ENCODE results near the gene SYNC. TPM values are rescaled to one million over a fixed set of nuclear protein-coding genes. Genes with fewer than 3 reads are reported as not detected.
"Not testable (repeated sequence)": the region's sequence is repeated elsewhere in the genome, so short reads cannot be mapped to it uniquely, and the experiment has no call there.

SYNC gene
- total RNA-seq, 4 donors from 2014 or later = 24.9 to 95.5 (median 43.8) TPM

DNA sequence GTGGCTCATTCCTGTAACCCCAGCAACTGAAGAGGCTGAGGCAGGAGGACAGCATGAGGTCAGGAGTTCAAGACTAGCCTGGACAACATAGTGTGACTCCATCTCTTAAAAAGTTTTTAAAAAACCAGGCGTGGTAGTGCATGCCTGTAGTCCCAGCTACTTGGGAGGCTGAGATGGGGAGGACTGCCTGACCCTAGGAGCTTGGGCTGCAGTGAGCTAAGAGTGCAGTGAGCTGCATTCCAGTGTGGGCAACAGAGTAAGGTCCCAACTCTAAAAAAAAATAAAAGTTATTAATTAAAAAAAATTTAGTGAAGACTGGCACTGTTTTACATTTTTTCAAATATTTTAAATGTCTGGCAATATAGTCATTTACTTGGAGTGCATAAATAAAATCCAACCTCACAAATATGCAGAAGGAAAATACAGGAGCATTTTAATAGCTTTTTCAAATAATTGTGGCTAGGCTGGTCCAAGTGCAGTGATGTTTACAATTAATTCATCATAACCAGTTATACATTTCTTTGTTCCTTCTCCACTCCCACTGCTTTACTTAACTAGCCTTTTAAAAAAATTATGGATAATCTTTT lies 63.0 kb downstream of the SYNC start:
- H3K36me3 ChIP-seq = no peaks in the 10 kb centered on the region
- intact Hi-C loops (cut with DNase I; ENCODE audit: low total_unique reads) = no loop called here
- no peak for DNase-seq
- no peaks in the 10 kb centered on the region for H3K9me3 ChIP-seq
- TF ChIP-seq POLR2A (IDR thresholded peaks at IDR 0.05) (no peak), POLR2AphosphoS5 (IDR thresholded peaks at IDR 0.05) (no peak)
- H3K27me3 ChIP-seq = no peaks in the 10 kb centered on the region
- H3K4me1 ChIP-seq = no peaks in the 10 kb centered on the region
- H3K4me3 ChIP-seq = no peak overlapping the region
- WGBS, 2 donors (ENCODE audit: low coverage in 1 of 2) = 100% methylated on average over 1 of the region's 1 CpG; no CpG with 5 or more reads in 1 of the 2 donors
- in situ Hi-C loops (cut with MboI; ENCODE audit: low pct_ligation_motif_present in 1 of 4, low pct_unique_long_range_greater_than_20kb in 1 of 4, low sequenced_read_pairs in 3 of 4) = no loop called here
- H3K27ac ChIP-seq = no peak overlapping the region

DNA sequence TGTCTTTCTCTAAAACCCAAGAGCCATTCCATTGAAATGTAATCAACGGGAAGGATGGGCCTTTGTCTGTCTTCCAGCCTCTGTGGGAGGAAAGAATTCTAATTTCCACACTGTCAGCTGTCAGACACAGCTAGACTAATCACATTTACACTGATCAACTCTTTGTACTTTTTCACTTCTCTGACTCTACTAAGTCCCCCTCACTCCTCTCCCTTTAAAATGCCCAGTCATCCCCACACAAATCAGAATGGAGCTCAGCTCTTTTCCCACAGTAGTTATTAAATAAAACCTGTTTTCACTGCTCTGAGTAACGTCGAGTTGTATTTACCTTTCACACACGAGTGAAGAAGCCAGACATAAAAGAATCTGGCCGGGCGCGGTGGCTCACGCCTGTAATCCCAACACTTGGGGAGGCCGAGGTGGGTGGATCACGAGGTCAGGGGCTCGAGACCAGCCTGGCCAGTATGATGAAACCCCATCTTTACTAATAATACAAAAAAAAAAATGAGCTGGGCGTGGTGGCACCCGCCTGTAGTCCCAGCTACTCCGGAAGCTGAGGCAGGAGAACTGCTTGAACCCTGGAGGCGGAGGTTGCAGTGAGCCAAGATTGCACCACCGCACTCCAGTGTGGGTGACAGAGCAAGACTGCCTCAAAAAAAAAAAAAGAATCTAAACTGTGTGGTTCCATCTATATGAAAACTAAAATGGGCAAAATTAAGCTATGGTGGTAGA lies 65.5 kb downstream of the SYNC start:
- H3K4me3 ChIP-seq = no peak overlapping the region
- 70 to 81% methylated on average over 11 to 16 of the region's 16 CpGs for WGBS, 2 donors (ENCODE audit: low coverage in 1 of 2)

DNA sequence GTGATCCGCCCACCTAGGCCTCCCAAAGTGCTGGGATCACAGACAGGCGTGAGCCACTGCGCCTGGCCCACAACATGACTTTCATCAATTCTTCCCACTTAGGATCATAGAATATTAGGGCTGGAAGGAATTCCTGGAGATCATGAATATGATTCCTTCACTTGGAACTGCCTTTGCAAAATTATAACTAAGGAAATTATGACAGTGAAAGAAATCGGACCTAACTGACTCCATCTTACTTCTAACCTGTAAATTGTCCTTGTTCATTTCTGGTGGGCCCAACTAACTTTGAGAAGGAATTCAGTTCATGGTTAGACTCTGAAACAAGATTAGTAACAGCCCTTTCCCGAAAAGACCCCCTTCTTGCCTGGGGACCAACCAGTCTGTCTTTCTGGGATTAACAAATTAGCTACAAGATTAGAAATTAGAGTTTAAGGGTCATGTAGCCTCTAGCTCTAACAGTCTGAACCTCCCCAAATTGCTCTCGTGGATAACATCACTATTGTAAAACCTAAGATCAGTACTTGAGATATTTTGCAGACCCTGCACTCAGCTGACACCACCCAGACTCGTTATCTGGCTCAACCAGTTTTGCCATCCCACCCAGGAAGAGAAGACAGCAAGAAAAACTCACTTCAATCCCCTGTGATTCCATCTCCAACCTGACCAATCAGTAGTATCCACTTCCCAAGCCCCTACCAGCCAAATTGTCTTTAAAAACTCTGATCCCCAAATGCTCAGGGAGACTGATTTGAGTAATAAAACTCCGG lies 66.9 kb downstream of the SYNC start:
- 94 to 95% methylated on average over 2 to 8 of the region's 8 CpGs for WGBS, 2 donors (ENCODE audit: low coverage in 1 of 2)
- Histone ChIP-seq H3K4me3 (no peak overlapping the region), H3K27ac (no peak overlapping the region), H3K36me3 (peaks cover 0 to 24% (median 6%) of the 10 kb centered on the region in 4 donors), H3K4me1 (no peaks in the 10 kb centered on the region), H3K9me3 (no peaks in the 10 kb centered on the region), H3K27me3 (no peaks in the 10 kb centered on the region)
- no peak for DNase-seq
- intact Hi-C loops (cut with DNase I; ENCODE audit: low total_unique reads) = no loop called here
- no peak for TF ChIP-seq POLR2A (IDR thresholded peaks at IDR 0.05)
- no peak for TF ChIP-seq EP300 (IDR thresholded peaks at IDR 0.05; ENCODE audit: low read depth)
- no peak for TF ChIP-seq POLR2AphosphoS5 (IDR thresholded peaks at IDR 0.05)
- TF ChIP-seq, protein P1, sequence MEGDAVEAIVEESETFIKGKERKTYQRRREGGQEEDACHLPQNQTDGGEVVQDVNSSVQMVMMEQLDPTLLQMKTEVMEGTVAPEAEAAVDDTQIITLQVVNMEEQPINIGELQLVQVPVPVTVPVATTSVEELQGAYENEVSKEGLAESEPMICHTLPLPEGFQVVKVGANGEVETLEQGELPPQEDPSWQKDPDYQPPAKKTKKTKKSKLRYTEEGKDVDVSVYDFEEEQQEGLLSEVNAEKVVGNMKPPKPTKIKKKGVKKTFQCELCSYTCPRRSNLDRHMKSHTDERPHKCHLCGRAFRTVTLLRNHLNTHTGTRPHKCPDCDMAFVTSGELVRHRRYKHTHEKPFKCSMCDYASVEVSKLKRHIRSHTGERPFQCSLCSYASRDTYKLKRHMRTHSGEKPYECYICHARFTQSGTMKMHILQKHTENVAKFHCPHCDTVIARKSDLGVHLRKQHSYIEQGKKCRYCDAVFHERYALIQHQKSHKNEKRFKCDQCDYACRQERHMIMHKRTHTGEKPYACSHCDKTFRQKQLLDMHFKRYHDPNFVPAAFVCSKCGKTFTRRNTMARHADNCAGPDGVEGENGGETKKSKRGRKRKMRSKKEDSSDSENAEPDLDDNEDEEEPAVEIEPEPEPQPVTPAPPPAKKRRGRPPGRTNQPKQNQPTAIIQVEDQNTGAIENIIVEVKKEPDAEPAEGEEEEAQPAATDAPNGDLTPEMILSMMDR (IDR thresholded peaks at IDR 0.05) = no peak
- in situ Hi-C loops (cut with MboI; ENCODE audit: low pct_ligation_motif_present in 1 of 4, low pct_unique_long_range_greater_than_20kb in 1 of 4, low sequenced_read_pairs in 3 of 4) = no loop called here

More for the DNA sequence above, 65.5 kb downstream of the SYNC start:
- H3K27me3 ChIP-seq = no peaks in the 10 kb centered on the region
- H3K9me3 ChIP-seq = no peaks in the 10 kb centered on the region
- H3K4me1 ChIP-seq = no peaks in the 10 kb centered on the region
- intact Hi-C loops (cut with DNase I; ENCODE audit: low total_unique reads) = no loop called here
- peaks cover 0 to 23% (median 5%) of the 10 kb centered on the region in 4 donors for H3K36me3 ChIP-seq
- in situ Hi-C loops (cut with MboI; ENCODE audit: low pct_ligation_motif_present in 1 of 4, low pct_unique_long_range_greater_than_20kb in 1 of 4, low sequenced_read_pairs in 3 of 4) = no loop called here
- TF ChIP-seq POLR2A (IDR thresholded peaks at IDR 0.05) = no peak
- no peak for TF ChIP-seq EP300 (IDR thresholded peaks at IDR 0.05; ENCODE audit: low read depth)
- TF ChIP-seq, protein P1 (IDR thresholded peaks at IDR 0.05) = no peak
- TF ChIP-seq POLR2AphosphoS5 (IDR thresholded peaks at IDR 0.05) = no peak
- H3K27ac ChIP-seq = no peak overlapping the region
- no peak for DNase-seq

DNA sequence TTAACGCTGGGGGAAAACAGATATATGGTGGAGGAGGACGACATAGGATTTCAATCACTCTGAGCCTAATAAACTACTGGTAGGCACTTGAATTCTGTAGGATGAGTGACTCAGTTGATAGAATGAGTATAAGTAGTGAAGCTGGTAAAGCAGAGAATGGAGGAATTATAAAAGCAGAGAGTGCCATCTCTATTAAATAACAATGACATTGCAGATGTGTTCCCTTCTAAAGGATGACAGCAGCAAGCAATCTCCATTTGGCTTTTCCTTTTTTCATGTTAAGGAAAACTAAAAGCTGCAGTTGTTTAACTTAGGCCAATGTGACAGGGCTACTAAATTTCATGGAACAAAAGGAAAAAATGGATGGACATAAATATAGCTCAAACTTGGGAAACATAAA lies 69.7 kb downstream of the SYNC start:
- Histone ChIP-seq H3K4me3 (no peak overlapping the region), H3K36me3 (peaks cover 0 to 31% (median 11%) of the 10 kb centered on the region in 4 donors), H3K4me1 (no peaks in the 10 kb centered on the region), H3K27ac (no peak overlapping the region), H3K27me3 (no peaks in the 10 kb centered on the region), H3K9me3 (no peaks in the 10 kb centered on the region)
- TF ChIP-seq, protein P1 (IDR thresholded peaks at IDR 0.05) = no peak
- TF ChIP-seq POLR2AphosphoS5 (IDR thresholded peaks at IDR 0.05) (no peak), POLR2A (IDR thresholded peaks at IDR 0.05) (no peak), EP300 (IDR thresholded peaks at IDR 0.05; ENCODE audit: low read depth) (no peak)
- DNase-seq = no peak
- WGBS, 2 donors (ENCODE audit: low coverage in 1 of 2) = 67 to 76% methylated on average over 2 of the region's 2 CpGs
- intact Hi-C loops (cut with DNase I; ENCODE audit: low total_unique reads) = no loop called here
- in situ Hi-C loops (cut with MboI; ENCODE audit: low pct_ligation_motif_present in 1 of 4, low pct_unique_long_range_greater_than_20kb in 1 of 4, low sequenced_read_pairs in 3 of 4) = no loop called here

DNA sequence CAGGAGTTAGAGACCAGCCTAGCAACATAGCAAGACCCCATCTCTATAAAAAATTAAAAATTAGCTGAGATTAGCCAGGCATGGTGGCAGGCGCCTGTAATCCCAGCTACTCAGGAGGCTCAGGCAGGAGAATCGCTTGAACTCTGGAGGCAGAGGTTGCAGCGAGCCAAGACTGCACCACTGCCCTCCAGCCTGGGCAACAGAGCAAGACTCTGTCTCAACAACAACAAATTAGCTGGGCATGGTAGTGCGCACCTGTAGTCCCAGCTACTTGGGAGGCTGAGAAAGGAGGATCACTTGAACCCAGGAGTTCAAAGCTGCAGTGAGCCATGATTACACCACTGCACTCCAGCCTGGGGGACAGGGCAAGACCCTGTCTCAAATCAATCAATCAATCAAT lies 72.4 kb downstream of the SYNC start:
- DNase-seq; H3K4me1 ChIP-seq; H3K27ac ChIP-seq; intact Hi-C loops (cut with DNase I; ENCODE audit: low total_unique reads); in situ Hi-C loops (cut with MboI; ENCODE audit: low pct_ligation_motif_present in 1 of 4, low pct_unique_long_range_greater_than_20kb in 1 of 4, low sequenced_read_pairs in 3 of 4); H3K9me3 ChIP-seq; H3K27me3 ChIP-seq; H3K4me3 ChIP-seq: not testable (repeated sequence)
- H3K36me3 ChIP-seq = peaks cover 0 to 31% (median 12%) of the 10 kb centered on the region in 4 donors
- WGBS, 2 donors (ENCODE audit: low coverage in 1 of 2) = 96% methylated on average over 4 of the region's 4 CpGs; no CpG with 5 or more reads in 1 of the 2 donors

Measured in transverse colon (tissue), 4 donors.